Cortex of kidney (tissue), 1 donor: ENCODE measurements around the gene LRRC45.

ENCODE experiments used
- DNase-seq: peaks from one replicate; lab custom pipeline; 2025; lab: John Stamatoyannopoulos, UW

The LRRC45 gene

DNA sequence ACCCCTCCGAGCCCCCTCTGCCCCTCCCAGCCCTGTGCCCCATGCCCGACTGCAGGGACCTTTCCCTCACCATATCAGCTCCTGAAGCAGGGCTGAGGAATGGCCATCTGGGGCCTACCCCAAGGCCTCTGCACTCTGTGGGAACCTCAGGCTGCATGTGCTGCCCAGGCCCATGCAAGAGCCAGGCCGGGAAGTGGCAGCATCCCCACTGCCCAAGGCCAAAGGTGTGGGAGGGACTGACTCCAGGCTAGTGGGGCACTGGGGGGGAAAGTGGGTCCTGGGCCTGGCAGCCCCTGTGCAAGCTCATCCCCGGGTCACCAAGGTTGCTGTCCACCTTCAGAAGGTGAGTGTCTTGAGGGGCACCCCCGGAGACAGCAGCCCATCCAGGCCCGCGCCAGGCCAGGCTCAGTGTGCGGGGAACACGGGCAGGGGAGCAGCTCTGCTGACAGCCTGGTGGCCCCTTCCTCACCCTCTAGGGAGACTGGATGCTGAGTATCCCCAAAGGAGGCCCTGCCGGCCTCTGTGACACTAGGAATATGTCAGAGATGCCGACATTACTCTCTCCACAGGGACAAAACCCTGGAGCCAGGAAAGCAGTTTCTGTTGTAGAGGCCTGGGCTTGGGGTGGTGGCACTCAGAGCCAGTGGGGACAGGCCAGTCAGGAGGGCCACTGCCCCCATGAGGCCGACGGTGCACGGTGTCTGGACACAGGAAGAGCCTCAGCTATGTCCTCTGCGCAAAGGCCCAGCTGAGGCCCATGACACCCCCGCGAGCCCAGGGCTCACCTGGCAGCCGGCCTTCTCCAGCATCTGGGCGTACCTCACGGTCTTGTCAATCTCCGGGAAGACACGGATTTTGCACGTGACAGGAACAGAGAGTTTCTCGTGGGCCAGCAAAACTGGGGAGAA, 39.2 kb downstream of the LRRC45 start:
- no peak for DNase-seq

DNA sequence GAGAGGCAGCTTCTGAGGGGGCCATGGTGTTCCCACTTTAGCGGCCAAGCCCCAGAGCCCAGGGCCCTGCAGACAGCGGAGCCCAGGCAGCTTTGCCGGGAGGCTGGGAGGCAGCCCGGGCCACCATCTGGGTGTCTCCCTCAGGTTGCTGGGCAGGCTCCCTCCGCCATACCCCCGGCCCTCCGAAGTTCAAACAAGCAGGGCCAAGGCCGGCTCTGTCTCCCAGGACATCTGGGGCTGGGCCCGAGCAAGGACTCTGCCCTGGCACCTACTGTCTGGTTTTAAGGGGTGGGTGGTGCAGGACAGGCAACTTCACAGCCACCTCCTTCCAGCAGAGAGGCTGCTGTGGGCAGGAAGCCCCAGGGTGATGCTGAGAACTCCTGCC, 39.9 kb downstream of the LRRC45 start:
- DNase-seq, result no peak

DNA sequence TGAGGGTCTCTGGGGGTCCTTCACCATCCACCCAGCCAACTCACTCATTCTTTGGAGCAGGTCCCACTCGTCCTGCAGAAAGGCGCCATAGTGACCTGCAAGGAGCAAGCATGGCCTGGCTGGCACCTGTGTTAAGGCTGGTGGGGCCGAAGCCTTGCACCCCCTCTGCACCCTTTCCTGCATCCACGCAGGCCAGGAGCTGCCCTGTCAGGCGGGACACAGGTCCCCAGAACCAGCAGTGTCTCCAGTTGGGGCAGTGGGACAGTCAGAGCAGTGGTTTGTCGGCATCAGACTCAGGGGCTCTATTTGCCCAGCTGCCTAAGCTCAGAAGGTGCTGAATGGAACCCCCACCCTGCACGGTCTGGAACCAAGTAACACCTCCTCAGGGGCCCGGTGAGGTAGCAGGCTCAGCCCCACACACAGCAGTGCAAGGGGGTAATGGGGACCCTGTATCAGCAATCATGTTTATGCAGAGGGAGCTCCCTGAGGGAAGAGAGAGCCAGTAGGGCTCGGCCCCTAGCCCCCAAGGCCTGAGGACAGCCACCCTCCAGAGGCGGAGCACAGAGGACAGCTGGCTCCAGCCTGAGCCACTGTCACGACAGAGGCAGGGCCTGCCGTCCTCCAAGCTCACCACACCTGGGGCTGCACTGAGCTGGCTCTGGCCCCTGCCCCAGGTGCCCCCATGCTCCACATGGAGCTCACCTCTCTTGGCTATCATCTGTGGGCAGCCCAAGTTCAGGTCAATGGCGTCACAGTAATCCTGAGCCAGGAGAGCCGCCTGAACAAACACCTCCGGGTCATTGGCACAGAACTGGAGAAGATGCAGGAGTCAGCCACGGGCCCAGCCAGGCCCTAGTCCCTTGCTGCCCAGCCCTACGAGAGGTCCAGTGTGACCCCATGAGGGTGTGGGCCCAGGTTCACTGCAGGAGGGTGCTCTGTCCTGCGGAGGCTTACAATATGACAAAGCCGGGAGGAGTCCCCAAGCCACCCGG, 40.6 kb downstream of the LRRC45 start:
- no peak for DNase-seq

DNA sequence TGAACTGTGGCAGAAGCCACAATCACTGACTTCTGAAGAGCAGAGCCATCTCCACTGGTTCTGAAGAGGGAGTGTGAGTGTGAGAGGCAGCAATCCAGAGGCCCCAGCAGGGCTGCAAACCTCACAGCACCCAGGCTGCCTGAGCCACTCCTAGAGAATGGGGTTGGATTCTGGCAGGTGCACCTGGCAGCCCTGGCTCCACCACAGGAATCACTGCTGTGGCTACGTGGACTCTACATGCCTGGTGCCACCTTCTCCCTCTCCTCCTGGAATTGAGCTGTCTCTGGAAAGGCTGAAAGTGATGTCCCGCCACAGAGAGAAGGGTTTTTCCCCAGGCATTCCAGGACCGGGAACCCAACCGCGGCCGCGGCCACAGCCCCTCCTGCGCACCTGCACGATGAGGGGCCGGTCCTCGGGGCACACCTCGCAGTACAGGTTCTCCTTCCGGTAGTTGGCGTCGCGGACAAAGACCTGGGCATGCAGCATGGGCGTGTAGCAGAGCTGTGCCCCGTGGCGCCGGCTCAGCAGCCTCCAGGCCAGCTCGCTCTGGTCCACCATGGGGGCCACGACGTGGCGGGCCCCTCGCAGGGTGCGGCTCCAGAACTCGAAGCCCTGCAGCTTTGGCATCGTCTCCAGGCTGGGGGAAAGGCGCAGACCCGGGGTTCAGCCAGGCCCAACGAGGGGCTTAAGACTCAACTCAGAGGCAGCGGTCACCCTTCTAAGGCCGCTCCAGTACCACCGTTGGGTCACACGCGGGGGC, 41.5 kb downstream of the LRRC45 start:
- DNase-seq, result no peak

DNA sequence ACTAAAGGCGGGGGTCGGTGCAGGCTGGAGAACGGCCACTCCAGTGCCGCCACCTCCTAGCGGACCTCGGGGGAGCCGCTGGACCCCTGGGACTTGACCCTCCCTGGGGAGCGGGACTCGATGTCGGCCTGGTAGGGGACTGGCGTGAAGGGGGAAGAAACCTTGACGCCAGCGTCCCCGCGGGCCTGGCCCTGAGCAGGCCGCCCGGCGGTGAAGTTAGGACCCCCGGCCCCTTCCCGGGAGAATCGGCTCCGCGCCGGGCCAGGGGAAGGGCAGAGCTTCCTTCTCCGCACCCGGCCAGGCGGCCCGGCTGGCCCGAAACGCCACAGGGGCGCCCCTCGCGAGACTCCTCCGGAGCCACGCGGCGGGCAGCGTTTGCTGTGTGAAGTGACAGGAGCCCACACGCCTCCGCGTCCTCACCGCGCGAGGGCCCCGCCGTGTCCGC, 42.1 kb downstream of the LRRC45 start:
- no peak for DNase-seq

DNA sequence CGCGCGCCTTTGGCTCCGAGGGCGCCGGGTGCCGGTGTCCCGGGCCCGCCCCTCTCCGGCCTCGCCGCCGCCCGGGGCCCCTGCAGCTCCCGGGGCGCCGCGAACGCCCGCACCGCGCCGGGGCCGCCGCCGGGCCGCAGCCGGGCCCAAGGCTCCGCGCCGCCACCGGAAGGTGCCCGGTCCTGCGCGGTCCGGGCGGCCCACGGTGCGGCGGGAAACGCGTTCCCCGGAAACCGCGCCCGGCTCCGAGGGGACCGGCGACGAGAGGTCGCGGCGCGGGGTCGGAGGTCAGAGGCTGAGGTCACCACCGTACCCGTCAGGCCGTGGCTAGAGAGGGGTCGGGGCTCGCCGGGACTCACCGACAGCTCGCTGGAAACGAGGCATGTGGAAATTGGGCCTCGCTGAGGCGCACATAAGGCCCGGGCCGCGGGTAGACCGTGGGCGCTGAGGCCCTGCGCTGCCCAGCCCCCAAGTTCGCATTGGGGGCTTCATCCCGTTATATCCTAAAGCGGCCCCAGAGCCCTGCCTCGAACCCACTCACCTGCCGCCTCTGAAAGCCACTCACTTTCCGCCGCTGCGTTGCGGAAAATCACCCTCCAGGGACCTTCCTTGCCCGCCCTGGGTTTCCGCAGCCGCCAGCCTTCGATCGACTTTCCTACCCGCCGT, 42.7 kb downstream of the LRRC45 start, which contains the start of gene DUS1L:
Gene DUS1L (minus strand): TSS at position 167 of the 666 bp plus-strand sequence. CDS start 745 bp downstream, outside the sequence.
- DNase-seq, result no peak

DNA sequence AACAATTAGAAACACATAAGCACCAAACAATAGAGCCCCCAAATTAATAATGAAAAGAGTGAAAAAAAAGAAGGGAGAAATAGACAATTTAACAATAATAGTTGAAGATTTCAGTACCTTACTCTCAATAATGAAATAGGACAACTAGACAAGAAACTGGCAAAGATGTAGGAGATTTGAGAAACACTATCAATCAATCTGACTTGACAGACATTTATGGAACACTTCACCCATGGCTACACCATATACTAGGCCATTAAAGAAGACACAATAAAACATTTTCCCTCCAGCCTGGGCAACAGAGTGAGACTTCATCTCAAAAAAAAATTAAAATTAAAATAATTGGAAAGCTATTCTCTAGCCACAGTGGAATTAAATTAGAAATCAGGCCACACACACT, 47.5 kb downstream of the LRRC45 start:
- DNase-seq, result no peak

DNA sequence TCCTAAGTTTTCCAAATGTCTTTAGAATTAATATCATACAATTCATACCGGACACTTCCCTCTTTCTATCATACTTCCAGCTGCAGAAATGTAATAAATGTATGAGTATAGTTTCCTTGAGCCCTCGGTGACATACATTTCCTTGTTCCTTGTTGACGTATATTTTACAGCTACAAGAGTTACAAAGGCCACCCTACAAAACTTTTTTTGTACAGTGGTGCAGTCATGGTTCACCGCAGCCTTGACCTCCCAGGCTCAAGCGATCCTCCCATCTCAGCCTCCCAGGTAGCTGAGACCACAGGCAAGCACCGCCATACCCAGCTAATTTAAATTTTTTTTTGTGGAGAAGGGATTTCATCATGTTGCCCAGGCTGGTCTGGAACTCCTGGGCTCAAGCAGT, 49.7 kb downstream of the LRRC45 start:
- DNase-seq, result no peak

DNA sequence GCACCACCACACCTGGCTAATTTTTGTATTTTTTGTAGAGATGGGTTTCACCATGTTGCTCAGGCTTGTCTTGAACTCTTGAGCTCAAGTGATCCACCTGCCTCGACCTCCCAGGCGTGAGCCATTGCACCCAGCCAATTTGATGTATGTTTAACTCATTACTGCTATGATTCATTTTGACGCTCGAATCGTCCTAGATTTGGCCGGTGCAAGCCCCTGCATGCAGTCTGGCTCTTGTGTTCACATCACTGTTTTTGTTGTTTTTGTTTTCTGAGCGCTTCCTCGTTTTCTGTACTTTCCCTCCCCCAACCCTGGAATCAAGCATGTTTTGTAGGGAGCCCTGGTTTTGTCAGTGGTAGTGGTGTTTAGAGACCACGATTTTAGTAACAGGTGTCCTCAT, 50.3 kb downstream of the LRRC45 start:
- no peak for DNase-seq

DNA sequence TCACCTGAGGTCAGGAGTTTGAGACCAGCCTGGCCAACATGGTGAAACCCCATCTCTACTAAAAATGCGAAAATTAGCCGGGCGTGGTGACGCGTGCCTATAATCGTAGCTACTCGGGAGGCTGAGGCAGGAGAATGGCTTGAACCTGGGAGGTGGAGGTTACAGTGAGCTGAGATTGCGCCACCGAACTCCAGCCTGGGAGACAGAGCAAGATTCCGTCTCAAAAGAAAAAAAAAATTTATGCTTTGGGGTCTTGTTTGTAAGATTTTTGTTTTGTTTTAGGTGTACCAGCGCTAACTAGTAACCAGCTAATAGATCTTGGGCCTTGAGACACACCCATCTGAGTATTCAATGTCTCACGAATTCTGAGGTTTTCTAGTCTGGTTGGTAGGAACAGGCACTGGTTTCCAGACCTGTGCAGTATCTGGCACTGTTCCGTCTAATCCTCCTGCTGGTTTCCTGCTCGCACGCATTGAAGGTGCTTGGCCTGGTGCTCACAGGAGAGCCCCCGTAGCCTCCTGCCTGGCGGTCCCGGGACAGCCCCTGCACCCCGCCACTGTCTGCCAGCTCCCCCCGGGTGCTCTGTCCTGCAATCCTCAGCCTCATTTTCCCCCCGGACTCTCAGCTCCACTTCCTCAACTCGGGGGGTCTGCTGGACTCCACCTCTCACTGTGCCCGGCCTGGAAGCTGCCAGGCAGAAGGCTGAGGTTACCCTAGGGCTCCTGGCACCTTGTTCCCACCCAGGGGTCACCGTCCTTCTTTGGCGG, 53.1 kb downstream of the LRRC45 start:
- no peak for DNase-seq

DNA sequence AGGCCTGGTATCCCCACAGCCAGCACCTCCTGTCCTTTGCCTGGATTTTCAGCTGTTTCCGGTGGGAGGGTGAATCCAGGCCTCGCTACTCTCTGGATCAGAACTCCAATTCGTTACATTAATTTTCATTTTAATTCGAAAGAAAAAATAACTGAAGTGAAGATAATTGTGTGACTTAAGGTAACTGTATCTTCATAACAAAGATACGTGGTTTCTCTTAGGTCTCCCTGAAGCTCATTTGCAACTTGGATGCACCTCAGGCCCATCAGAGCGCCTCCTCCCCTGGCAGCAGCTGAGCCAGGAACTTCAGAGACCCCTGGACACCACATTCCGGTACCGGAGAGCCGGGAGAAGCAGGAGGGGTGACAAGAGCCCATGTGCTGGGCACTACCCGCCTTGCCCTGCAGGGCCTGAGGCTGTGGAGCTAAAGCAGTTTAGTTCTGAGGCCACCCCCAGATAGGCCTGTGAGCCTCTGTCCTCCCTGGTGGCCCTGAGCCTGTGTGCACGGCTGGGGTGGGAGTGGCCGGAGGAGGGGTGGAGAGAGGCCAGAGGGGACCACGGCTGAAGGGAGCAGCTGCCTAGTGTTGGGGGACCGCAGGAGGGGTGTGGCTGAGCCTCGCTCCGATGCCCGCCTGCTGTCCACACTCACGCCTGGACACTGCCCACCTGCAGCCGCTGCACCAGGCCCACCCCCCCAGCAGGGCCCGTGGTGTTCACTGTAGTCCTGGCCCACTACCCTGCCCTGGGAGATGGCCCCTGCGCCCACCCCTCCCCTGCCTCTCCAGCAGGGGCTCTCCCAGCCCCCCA, 53.9 kb downstream of the LRRC45 start:
- no peak for DNase-seq

DNA sequence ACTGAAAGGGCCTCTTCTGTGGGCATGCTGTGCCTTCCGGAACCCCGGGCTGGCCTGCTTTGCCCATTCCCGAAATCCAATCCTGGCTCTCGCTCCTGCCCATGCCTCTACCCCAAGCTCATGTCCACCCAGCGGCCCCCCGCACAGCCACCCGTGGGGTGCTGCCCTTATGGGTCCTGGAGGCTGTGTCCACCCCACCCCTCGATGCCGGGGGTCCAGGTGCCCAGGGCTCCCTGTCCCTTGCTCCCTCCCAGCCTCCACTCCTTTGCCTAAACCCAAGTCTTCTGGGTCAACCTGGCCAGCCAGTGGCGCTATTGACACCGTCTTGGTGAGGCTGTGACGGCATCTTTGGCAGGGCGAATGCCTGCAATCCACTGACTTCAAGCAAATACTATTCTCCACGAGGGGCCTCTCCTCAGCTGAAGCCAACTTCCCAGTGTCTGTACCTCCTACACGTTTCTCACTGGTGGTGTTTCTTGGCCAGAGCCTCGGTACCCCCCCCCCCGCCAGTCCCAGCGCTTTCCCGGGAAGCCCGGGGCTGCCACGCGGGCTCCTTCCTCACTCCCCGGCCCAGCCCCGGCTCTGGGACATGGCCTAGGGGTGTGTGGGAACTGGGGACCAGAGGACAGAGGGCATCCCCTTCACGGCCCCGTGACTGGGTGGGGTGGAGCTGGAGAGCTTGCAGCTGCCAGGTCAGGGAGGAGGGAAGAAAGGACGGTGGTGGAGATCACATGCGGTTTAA, 54.7 kb downstream of the LRRC45 start:
- DNase-seq, result no peak

DNA sequence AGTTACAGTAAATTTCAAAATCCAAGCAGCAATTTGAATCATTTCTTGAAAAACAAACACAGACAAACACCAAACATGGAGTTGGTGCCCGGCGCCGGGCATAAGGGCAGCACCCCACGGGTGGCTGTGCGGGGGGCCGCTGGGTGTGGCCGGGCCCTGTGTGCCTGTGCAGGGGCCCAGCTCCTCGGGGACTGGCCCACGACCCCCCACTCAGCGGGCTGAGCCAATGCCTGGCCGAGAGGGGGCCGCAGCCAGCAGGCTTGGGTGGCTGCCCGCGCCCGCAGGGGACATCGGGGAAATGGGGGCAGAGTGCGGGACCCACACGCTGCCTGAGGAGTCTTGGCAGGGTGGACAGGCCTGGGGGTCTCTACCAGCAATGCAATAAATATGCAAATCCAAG, 55.3 kb downstream of the LRRC45 start:
- DNase-seq, result no peak

DNA sequence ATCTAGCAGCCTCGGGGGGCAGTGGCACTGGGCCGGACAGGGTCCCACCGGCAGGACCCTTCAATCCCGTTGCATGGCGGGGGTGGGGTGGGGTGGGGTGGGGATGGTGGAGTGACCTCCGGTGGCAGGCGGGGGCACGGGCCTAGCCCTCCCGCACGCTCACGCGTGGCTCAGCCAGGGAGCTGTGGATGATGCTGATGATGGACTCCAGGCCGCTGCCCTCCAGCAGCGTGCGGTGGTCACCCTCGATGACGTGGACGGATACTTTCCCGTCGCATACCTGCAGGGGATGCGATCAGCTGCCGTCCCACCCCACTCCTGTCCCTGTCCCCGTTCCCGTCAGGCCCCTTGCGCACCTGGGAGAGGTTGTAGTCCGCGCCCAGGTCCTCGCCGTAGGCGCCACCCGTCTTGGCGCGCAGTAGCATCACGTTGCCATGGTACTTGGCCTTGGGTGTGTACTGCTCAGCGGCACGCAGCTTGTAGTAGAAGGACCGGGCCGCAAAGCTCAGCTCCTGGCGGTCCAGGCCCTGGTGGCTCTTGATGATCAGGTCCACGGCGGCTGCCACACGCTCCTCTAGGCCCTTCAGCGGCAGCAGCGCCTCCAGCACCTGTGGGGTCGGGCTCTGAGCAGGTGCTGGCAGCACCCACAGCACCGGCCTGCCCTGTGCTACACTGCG, 56.0 kb downstream of the LRRC45 start:
- DNase-seq, result no peak

DNA sequence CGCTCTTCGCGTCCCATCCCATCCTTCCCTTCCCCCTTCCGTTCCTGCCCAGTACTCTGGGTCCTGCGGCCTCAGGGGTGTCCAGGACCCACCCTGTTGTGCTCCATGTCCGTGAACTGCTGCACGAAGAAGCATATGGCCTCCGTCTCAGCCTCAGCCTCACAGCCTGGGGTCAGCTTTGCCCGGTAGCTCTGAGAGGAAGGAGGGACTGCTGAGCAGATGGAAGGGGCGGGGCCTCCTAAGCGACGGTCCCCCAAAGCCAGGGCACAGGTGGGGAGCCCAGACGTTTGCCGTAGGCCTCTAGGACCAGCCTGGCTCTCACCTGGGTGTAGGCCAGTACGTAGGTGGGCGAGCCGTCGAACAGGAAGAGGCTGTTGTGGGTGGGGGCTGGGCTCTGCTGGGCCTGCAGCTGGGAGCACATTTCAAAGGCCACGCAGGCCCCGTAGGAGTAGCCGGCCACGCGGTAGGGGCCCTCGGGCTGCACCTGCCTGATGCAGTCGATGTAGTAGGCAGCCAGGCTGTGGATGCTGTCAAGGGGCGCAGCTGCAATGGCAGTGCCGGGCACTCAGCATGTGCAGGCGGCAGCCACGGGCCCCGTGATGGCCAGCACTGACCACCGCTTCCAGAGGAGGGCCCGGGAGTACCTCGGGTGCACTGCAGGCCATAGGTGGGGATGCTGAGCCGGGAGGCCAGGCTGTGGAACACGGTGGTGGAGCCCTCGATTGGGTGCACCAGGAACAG, 57.1 kb downstream of the LRRC45 start:
- no peak for DNase-seq
